Amniotic epithelial cell (primary cell): Measurements from ENCODE around the gene ZDHHC11.
"Not testable (repeated sequence)": the region's sequence is repeated elsewhere in the genome, so short reads cannot be mapped to it uniquely, and the experiment has no call there.

Experiments used
- DNase-seq: peaks from one replicate; pipeline ENCODE4 v3.0.0-alpha.2; 2010; ENCODE audit warnings: low read depth

ZDHHC11 gene

DNA sequence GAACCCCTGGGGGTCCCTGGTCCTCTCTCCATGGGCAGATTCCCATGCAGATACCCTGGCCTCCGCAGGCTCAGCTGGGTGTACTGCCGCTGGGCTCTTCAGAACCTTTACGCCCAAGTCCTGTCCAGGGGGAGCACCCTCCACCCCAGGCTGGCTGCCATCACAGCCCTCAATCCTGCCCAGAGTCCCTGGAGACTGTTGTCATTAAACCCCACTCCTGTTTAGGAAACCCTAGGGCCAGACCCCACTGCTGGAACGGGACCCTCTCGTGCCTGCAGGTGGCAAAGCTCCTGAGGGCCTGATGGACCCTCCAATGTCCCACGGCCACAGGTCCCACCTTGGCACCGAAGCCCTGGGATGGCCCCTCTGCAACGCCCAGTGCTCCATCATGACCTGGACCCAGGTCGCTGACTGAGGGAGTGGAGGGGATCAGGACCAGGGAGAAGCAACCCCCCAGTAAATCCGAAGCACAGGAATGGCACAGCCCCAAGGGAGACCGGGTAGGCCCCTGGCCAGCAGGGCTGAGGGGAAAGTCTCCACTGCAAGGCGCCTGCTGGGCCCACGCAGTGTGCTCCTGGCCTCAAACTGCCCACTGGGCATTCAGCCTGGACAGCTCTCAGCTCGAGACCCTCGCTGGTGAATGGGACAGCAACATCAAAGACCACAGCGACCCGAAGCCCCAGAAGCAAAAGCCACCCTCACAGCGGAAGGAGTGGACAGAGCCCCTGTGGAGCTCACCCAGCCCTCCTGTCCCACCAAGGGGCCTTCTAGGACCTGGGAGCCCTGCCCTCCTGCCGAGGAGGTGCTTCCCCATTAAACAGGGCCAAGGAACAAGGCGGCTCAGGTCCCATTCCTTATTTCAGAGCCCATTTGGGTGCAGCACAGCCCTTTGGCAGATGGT lies 74.6 kb downstream of the ZDHHC11 start:
- DNase-seq: no peak

DNA sequence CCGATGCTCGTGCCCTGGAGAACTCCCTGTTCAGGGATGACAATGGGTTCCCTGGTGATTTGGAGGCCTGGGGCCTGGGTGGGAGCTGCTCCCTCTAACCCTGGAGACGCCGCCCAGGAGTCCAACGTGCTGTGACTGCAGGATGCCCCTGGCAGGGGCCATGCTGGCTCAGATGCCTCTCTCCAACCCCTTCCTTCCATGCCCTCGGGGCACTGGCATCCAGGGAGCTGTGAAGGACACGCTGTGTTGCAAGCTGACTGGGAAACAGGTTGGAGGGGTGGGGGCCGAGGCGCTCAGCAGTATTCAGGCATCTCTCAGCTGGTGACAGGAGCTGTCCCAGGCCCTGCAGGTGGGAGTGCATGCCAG lies 75.2 kb downstream of the ZDHHC11 start:
- DNase-seq: not testable (repeated sequence)

- not testable (repeated sequence) for DNase-seq
Observed at GRCh38 chr5:774854-775505, 75.8 kb downstream of the ZDHHC11 start.

GRCh38 chr5:774304-774703 lies 76.5 kb downstream of the ZDHHC11 start:
- DNase-seq: not testable (repeated sequence)

- no peak for DNase-seq
Observed at GRCh38 chr5:773517-774264, 77.1 kb downstream of the ZDHHC11 start.

DNA sequence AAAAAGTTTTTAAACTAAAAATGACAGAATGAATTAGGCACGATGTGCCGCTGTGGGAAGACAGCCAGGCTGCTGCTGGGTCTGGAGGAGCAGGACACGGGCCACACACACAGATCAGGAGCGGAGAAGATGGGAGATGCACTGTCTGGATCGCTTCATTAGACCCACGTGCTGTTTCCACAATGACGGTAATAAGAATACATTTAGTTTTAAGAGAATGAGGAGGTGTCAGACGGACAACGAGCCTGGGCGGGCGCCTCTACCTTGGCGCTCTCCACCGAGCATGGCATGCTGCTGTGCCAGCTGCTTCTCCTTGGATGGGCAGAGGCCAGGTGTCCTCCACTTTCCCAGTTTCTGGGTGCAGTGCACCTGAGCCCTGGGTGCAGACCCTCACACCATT lies 77.9 kb downstream of the ZDHHC11 start:
- not testable (repeated sequence) for DNase-seq

GRCh38 chr5:772547-772890 lies 78.3 kb downstream of the ZDHHC11 start:
- DNase-seq: not testable (repeated sequence)

- DNase-seq: not testable (repeated sequence)
Observed at GRCh38 chr5:771841-772546, 78.8 kb downstream of the ZDHHC11 start.

- not testable (repeated sequence) for DNase-seq
Observed at GRCh38 chr5:771087-771781, 79.6 kb downstream of the ZDHHC11 start.

- not testable (repeated sequence) for DNase-seq
Observed at GRCh38 chr5:770585-770984, 80.2 kb downstream of the ZDHHC11 start.

GRCh38 chr5:769485-770145 lies 81.2 kb downstream of the ZDHHC11 start:
- DNase-seq: not testable (repeated sequence)

GRCh38 chr5:766666-767431 lies 83.9 kb downstream of the ZDHHC11 start:
- no peak for DNase-seq

DNA sequence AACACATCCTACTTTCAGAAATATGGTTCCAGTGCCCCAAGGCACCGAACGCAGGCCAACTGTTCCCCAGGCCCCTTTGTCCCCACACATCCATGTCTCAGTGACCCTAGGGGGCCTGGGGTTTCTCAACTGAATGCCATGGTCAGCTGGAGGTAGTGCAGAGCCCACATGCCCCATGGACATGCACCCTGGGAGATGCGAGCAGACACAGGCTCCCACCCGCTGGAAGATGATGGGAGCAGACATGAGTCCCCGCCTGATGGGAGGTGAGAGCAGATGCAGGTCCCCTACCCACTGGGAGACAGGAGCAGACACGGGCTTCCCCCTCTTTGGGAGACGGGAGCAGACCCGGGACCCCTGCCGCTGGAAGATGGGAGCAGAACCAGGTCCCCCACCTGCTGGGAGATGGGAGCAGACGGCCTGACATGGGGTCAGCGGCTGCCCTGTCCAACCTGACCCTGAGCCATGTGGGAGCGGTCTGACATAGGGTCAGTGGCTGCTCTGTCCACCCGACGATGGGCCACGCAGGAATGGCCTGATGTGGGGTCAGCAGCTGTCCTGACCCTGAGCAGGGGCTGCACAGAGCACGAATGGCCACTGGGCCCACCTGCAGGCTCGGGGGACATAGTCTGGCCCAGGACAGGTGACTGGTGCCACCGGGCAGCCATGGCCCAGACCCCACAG lies 84.7 kb downstream of the ZDHHC11 start:
- DNase-seq: no peak

DNA sequence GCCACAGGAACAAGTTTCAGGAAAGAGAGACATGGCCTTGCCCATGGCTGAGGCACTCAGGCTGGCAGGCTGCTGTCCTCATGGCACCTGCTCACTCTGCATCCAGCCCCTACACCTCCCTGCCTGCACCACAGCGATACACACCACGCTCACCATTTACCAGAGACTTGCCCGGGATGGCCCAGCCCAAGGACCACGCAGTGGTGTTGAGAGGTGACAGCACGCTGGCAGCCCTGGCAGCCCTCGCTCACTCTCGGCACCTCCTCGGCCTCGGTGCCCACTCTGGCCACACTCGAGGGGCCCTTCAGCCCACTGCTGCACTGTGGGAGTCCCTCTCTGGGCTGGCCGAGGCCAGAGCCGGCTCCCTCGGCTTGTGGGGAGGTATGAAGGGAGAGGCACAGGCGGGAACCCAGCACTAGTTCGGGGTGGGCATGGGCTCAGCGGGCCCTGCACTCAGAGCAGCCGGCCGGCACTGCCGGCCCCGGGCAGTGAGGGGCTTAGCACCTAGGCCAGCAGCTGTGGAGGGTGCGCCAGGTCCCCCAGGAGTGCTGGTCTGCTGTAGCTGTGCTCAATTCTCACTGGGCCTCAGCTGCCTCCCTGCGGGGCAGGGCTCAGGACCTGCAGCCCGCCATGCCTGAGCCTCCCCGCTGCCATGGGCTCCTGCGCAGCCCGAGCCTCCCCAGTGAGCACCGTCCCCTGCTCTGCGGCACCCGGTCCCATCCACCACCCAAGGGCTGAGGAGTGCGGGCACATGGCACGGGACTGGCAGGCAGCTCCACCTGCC lies 86.6 kb downstream of the ZDHHC11 start:
- no peak for DNase-seq

DNA sequence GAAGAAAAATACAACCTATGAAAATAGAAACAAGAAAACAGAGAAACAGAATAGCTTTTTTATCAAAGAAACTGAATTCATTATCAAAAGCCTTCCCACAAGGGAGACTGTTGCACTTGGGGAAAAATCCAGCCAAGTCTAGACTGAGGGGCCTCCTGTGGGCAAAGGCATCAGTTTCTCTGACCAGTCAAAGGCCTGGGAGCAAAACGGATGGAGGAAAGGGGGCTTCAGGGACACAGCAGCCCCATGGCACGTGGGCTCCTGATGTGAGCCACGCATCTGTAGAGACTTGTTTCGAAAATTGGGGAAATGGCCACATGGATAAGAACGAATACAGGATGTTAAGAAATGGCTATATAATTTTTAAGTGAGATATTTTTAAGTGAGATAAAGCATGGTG lies 87.4 kb downstream of the ZDHHC11 start:
- DNase-seq: no peak

GRCh38 chr5:762996-763395 lies 87.8 kb downstream of the ZDHHC11 start:
- not testable (repeated sequence) for DNase-seq

DNA sequence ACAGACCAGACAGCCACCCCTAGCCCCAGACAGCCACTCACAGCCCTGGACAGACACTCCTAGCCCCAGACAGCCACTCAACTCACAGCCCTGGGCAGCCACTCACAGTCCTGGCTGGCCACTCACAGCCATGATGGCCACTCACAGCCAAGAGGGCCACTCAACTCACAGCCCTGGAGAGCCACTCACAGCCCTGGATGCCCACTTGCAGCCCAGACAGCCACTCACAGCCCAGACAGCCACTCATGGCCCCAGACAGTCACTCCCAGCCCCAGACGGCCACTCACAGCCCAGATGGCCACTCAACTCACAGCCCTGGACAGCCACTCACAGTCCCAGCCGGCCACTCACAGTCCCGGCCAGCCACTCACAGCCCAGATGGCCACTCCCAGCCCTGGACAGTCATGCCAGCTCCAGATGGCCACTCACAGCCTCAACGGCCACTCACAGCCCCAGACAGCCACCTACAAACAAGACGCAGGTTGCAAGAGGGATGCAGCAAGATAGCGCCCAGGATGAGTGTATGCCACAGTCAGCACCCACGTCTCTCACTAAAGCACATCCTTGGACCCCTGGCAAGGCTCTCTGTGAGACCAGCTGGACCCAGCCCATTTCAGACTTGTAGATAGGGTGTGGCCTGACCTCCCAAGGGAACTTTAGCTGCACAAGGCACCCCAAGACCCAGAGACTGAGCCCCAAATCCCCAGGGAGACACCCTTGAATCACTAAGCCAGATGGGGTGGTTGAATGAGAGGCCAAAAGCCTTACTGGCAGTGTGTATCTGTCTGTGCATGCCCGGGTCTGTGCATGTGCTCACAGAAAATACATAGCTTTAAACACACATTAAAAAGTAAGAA lies 88.7 kb downstream of the ZDHHC11 start:
- DNase-seq: no peak
